EH (cell line): ENCODE measurements around the gene CCDC50.
A peak's percentile ranks its signal among the peaks of the same experiment; 100 is the strongest.

Experiments
- DNase-seq: peaks from one replicate; pipeline ENCODE4 v3.0.0-alpha.2; 2015; ENCODE audit warnings: low read depth

Gene CCDC50

GRCh38 chr3:191380001-191380400, 50.8 kb downstream of the CCDC50 start:
- DNase-seq, result no peak

GRCh38 chr3:191381303-191381702, 52.1 kb downstream of the CCDC50 start:
- DNase-seq, result no peak

GRCh38 chr3:191382661-191383060, 53.5 kb downstream of the CCDC50 start:
- no peak for DNase-seq

- peak; percentile 47 for DNase-seq
Measured at GRCh38 chr3:191383124-191383523, 53.9 kb downstream of the CCDC50 start.

- peak; percentile 70 for DNase-seq
Measured at GRCh38 chr3:191385101-191385500, 55.9 kb downstream of the CCDC50 start.

- peak; percentile 50 for DNase-seq
Measured at GRCh38 chr3:191387441-191388077, 58.4 kb downstream of the CCDC50 start.

- no peak for DNase-seq
Measured at GRCh38 chr3:191388823-191389222, 59.6 kb downstream of the CCDC50 start.

- no peak for DNase-seq
Measured at GRCh38 chr3:191390580-191390979, 61.4 kb downstream of the CCDC50 start.

- no peak for DNase-seq
Measured at GRCh38 chr3:191391861-191392808, 62.9 kb downstream of the CCDC50 start.

GRCh38 chr3:191393146-191393545, 64.0 kb downstream of the CCDC50 start:
- DNase-seq, result no peak

- no peak for DNase-seq
Measured at GRCh38 chr3:191397771-191398170, 68.6 kb downstream of the CCDC50 start.

GRCh38 chr3:191398607-191399006, 69.4 kb downstream of the CCDC50 start:
- no peak for DNase-seq

GRCh38 chr3:191399918-191400317, 70.7 kb downstream of the CCDC50 start:
- DNase-seq, result peak; percentile 37

- no peak for DNase-seq
Measured at GRCh38 chr3:191401775-191402357, 72.7 kb downstream of the CCDC50 start.

GRCh38 chr3:191409791-191410359, 80.7 kb downstream of the CCDC50 start:
- no peak for DNase-seq

- DNase-seq, result peak; percentile 99
Measured at GRCh38 chr3:191412759-191413158, 83.6 kb downstream of the CCDC50 start.

GRCh38 chr3:191414286-191414685, 85.1 kb downstream of the CCDC50 start:
- peak; percentile 58 for DNase-seq

GRCh38 chr3:191414732-191415131, 85.5 kb downstream of the CCDC50 start:
- DNase-seq, result no peak

- no peak for DNase-seq
Measured at GRCh38 chr3:191415566-191415965, 86.4 kb downstream of the CCDC50 start.

GRCh38 chr3:191417457-191417729, 88.2 kb downstream of the CCDC50 start:
- DNase-seq, result no peak

- DNase-seq, result no peak
Measured at GRCh38 chr3:191420771-191421170, 91.6 kb downstream of the CCDC50 start.

GRCh38 chr3:191424881-191425280, 95.7 kb downstream of the CCDC50 start:
- no peak for DNase-seq

- no peak for DNase-seq
Measured at GRCh38 chr3:191425322-191425734, 96.1 kb downstream of the CCDC50 start.
